ENCODE measurements around the gene RNPC3.
A peak's percentile ranks its signal among the peaks of the same experiment; 100 is the strongest.

Gene RNPC3, protein sequence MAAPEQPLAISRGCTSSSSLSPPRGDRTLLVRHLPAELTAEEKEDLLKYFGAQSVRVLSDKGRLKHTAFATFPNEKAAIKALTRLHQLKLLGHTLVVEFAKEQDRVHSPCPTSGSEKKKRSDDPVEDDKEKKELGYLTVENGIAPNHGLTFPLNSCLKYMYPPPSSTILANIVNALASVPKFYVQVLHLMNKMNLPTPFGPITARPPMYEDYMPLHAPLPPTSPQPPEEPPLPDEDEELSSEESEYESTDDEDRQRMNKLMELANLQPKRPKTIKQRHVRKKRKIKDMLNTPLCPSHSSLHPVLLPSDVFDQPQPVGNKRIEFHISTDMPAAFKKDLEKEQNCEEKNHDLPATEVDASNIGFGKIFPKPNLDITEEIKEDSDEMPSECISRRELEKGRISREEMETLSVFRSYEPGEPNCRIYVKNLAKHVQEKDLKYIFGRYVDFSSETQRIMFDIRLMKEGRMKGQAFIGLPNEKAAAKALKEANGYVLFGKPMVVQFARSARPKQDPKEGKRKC

DNA sequence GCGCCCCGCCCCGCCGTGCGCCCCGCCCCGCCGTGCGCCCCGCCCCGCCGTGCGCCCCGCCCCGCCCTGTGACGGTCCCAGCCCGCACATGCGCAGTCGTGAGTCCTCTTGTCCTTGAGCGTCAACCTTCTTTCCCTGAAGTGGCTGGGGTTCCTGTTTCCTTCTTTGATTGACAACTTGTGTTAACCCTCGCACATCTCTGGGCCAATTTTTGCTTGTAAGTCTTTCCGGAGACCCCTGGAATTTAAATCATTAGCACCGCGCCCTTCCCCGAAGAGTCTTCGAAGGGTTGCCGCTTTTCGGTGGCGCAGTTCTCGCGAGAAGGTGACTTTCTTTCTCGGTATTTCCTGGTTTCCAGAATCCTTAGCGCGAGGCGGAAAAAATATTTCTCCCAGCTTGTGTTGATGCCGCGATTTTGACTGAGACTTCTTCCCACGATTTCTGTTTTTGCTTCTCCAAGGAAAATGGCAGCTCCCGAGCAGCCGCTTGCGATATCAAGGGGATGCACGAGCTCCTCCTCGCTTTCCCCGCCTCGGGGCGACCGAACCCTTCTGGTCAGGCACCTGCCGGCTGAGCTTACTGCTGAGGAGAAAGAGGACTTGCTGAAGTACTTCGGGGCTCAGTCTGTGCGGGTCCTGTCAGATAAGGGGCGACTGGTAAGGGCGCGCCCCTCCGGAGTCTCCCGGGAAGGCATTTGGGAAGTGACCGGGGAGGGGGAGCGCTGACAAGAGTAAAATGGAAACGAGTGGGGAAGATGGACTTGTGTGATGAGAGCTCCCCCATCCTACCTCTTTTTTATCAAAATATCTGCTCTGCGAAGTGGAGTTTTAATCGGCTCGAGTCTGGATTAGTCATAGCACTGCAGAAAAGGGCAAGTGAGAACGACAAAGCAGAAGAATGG is at the start of gene RNPC3:
Gene RNPC3, plus strand, starts transcription at position 93 of the 901 bp plus-strand sequence. Its CDS starts 372 bp downstream, at position 465.
- DNase-seq (ENCODE audit: extremely low read depth in 1 of 2, low read depth in 1 of 2), result peak; percentile 63 to 66

DNA sequence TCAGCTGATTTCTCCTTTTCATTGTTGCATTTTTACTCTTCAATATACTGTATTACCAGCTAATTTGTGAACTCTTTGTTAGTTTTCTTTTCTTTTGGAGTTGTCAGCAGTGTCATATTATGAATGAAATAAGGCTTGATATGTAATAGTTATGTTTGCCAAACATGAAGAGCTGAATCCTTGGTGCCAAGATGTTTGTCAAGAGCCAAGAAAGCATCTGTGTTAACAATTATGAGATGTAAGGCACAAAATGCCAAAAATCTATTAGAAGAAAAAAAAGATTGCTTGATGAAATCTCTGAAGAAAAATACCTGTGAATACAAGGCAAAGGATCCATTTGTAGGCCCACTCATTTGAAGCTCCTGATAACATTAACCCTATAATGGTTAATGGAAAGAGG is 48.4 kb upstream of the RNPC3 start:
- DNase-seq (ENCODE audit: extremely low read depth in 1 of 2, low read depth in 1 of 2), result no peak

DNA sequence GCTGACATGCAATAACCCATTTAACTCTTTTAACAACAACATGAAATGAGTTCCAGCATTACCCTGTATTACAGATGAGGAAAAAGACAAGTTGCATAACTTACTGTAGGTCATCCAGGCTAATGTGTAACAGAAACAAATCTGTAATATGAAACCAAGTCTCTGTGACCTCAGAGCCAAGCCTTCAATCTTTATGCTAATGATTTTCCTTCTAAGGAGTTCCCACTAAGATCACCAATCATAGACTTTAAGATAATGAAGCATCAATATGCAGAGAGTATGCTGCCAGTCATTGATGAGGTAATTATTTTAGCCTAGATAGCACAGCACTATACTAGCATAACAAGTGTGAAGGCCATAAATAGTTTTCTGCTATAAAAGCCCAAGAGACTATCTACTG is 35.6 kb upstream of the RNPC3 start:
- no peak for DNase-seq (ENCODE audit: extremely low read depth in 1 of 2, low read depth in 1 of 2)

DNA sequence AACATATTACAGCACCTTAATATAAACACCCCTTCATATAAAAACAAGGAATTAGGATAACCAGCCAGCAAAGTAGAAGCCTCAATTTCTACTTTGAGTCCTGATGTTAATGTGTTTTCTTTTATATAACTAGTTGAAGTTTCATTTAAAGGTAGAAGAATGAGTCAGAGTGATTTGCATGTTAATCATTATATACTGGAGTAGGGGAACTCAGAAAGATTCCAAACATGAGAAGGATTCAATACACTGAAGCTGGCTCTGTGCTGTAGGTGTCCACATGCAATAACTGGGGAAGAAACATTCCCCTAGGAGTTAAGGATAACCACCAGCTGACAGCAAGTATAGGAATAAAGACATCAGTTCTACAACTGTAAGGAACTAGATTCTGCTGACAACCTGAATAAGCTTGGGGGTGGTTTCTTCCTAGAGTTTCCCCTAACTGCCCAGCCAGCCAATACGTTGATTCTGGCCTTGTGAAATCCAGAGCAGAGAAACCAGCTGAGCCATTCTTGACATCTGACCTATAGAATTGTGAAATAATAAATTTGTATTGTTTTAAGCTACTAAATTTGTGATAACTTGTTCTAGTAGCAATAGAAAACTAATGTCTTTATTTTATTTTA is 33.4 kb upstream of the RNPC3 start:
- no peak for DNase-seq (ENCODE audit: extremely low read depth in 1 of 2, low read depth in 1 of 2)

DNA sequence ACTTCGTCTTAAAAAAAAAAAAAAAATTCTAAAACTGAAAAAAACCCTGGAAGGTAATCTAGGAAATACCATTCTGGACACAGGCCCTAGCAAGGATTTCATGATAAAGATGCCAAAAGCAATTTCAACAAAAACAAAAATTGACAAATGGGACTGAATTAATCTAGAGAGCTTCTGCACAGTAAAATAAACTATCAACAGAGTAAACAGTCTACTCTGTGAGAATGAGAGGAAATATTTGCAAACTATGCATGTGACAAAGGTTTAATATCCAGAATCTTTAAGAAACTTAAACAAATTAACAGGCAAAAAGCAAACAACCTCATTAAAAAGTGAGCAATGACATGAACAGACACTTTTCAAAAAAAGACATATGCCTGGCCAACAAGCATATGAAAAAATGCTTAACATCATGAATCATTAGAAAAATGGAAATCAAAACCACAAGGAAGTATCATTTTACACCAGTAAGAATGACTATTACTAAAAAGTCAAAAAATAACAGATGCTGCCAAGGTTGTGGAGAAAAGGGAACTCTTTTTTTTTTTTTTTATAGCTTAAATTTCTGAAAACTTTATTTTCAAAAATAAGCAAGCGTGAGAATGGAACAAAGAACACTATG is 29.4 kb upstream of the RNPC3 start:
- DNase-seq (ENCODE audit: extremely low read depth in 1 of 2, low read depth in 1 of 2), result no peak

DNA sequence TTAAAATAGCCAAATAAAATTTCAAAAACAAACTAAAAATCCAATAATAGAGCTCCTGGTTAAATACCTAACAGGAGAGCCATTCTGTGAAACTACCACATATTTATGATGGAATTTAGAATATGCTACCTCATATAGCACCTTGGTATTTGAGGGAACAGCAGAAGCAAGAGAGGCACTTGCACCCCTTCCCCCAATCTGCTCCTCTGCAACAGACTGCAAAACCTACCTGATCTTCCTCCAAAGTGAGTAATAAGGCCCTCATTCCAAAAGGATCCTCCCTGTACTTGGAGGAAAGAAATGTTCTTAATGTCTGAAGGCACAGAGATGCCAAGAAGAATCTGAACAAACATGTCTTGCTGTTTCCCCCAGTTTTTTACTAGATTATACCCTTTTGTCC is 28.1 kb upstream of the RNPC3 start:
- no peak for DNase-seq (ENCODE audit: extremely low read depth in 1 of 2, low read depth in 1 of 2)

DNA sequence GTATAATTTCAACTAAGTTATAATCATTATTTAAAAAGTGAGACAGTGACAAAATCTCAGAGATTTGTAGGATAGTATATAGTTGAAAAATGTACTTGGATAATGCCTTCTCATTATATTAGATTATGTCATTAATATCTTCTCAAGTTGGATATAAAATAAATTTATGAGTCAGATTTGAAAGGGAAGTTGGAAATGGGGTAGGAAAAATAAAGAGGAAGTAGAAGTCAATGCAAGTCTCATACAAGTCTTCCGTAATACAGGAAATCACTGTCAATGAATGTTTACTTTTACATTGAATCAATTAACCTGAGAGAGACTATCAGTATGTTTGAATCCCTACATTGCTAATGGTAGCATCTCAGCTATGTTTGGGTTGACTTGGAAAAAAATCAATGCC is 16.2 kb upstream of the RNPC3 start:
- DNase-seq (ENCODE audit: extremely low read depth in 1 of 2, low read depth in 1 of 2), result no peak

DNA sequence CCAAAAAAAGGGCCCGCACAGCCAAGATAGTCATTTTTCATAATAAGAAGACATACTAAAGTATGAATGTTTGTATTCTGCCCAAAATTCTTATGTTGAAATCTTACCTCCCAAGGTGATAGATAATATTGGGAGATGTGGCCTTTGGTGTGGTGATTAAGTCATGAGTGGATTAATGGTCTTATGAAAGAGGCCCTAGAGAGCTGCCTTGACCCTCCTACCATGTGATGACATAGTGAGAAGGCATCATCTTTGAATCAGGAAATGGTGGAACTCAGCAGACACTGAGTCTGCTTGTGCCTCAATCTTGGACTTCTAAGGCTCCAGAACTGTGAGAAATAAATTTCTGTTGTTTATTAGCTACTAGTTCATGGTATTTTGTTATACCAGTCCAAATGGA is 11.8 kb upstream of the RNPC3 start:
- no peak for DNase-seq (ENCODE audit: extremely low read depth in 1 of 2, low read depth in 1 of 2)

DNA sequence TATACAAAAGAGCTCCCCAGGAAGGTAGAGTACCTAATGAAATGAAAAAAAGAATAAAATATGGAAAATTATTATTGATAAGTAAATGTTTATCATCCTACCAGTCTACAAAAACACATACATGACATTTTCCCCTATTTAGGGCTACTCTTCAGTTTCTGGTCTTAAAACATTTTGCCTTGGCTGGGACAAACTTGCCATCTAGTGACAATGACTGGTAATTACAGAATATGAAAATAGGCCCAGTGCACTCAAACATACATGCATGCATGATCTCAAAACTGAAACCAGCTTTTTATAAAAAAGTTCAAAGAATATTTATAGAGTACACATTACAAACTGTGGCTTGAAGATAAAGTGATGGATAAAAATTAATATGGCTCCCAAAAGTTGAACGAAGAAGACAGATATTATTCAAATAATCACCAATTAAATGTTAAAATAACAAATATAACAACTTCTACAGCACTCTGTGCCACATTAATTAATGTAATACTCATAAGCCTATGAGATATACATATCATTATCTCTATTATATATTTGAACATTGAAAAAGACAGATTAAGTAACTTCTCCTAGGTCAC is 10.5 kb upstream of the RNPC3 start:
- no peak for DNase-seq (ENCODE audit: extremely low read depth in 1 of 2, low read depth in 1 of 2)

DNA sequence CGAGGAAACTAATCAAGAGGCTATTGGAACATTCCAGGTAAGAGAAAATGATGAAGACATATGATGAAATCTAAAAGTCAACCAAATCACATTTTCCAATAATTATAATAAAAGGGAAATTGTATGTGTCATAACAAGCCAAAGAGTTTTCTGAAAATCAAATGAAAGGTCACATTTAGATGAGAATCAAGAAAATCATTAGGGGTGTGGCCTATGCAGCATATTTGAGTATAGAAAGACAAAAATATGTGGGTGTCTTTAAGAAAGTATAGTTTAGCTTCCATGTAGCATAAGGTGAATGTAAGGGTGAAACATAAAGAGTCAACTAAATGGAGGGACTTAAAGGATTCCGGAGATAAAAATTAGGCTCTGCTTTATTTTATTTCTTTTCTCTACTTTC is 9.2 kb upstream of the RNPC3 start:
- DNase-seq (ENCODE audit: extremely low read depth in 1 of 2, low read depth in 1 of 2), result no peak

DNA sequence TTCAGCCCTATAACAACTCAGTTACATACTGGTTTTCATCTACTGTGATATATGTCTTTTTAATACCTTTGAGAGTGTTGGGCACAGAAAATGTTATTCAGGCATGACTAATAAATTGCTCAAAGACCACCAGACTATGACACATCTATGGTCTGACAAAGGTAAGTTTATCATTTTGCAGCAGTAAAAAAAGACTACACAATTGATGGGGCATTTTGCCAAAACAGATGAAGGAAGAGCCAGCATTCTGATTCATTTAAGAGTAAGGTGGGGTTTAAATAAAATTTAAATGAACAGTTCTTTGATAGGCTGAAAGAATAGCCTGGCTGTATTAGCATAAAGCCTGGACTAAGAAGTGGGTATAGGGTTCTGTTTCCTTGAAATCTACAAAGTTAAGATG is 8.8 kb upstream of the RNPC3 start:
- DNase-seq (ENCODE audit: extremely low read depth in 1 of 2, low read depth in 1 of 2), result no peak

DNA sequence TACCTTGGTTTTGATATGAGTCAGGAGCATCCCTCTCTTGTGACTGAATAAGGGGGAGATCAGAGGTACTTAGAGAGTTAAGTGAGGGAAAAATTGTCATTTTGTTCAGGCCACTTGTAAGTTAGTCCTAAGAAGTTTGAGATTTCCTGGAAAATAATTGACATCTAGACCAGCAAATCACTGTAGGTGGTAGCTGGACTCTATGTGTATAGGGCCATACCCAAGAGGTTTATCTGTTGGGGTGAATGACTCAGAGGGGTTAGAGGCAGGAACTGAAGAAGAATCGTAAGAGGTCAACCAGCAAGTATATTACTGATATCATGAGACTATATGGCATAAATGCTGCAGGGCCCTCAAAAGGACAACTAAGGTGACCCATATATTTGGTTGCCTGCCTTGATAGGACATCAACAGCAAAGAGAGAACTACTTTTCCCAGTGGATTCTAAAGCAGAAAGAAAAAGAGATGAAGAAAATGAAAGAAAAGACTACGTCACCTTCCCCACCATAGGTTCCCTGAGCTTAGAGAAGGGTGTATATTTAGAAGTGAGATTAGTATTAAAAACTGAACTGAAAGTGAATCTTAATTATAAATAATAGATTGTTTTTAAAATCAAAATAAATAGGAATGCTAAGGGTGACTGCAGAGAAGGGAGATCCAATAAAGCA is 8.0 kb upstream of the RNPC3 start:
- DNase-seq (ENCODE audit: extremely low read depth in 1 of 2, low read depth in 1 of 2), result no peak

DNA sequence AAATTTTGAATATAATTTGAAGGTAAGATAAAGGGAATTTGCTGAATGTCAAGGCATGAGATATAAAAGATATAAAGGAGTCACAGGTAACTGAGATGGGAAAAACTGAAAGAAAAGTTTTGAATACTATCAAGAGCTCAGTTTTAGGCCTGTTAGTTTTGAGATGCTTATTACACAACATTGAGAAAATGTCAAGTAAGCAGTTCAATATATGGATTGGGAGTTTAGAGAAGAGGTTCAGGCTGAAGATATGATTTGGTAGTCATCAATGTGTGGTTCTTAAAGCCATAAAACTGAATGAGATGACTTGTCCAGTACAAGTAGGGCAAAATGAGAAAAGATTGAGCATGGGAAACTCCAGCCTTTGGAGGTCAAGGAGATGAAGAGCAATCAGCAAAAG is 4.7 kb upstream of the RNPC3 start:
- DNase-seq (ENCODE audit: extremely low read depth in 1 of 2, low read depth in 1 of 2), result no peak

DNA sequence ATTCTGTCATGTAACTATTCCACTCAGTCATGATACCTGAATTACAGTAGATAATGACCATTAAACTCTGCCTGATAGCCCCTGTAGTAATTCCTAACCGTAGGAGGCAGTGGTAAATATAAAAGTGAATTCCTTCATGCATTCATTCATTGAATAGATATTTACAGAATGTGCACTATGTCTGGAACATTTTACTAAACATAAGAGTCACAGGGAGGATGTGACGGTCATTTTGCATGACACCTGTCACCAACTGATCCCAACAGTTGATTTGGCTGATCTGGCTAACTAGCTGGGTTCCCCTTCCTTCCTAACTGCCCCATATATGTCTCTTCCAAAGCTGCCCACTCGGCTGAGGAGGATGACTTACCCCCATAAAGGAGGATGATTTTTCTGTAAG is 2.2 kb upstream of the RNPC3 start:
- no peak for DNase-seq (ENCODE audit: extremely low read depth in 1 of 2, low read depth in 1 of 2)

DNA sequence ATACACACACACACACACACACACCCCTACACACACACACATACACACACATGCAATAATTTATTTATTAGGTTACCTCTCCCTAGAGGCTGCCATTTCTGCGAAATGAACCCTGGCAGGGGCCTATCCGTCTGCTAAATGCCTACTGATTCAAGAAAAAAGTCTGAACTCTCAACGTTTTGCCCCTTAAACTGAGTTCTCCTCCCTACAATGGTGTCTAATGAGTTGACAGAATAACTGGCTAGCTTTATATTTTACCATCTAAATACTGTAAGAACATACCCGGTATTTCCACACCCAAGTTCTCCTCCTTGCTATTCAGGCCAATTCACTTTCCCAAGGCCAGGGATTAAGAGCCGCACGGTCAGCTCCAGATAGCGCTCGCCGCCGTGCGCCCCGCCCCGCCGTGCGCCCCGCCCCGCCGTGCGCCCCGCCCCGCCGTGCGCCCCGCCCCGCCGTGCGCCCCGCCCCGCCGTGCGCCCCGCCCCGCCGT is 339 bp upstream of the RNPC3 start:
- no peak for DNase-seq (ENCODE audit: extremely low read depth in 1 of 2, low read depth in 1 of 2)

DNA sequence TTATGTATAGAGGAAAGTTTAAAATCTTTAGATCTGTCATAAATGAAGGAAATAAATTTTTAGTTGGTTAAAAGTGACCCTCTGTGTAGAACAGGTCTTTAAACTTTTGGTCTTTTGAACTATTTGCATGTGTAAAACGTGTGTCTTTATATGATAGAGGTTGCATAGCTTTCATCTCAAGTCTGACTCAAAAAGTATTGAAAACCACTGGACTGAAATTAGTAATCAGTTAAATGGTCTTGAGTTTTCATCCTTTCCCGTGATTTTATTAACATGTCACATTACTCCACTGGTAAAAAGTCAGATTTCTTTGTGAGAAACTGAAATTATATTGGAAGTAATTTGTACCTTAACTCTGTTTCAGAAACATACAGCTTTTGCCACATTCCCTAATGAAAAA is 1.8 kb downstream of the RNPC3 start:
- DNase-seq (ENCODE audit: extremely low read depth in 1 of 2, low read depth in 1 of 2), result no peak

DNA sequence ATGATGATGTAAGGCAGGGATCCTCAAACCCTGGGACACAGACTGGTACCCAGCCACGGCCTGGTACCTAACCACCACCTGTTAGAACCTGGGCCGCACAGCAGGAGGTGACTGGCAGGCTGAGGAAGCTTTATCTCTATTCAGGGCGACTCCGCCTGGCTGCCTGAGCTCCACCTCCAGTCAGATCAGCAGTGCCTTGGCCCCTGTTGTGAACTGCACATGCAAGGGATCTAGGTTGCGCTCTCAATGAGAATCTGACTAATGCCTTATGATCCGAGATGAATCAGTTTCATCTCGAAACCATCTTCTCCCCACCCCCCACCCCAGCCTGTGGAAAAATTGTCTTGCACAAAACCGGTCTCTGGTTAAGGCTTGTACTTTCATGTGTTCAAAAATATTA is 4.2 kb downstream of the RNPC3 start:
- DNase-seq (ENCODE audit: extremely low read depth in 1 of 2, low read depth in 1 of 2), result peak; percentile 23 to 64

DNA sequence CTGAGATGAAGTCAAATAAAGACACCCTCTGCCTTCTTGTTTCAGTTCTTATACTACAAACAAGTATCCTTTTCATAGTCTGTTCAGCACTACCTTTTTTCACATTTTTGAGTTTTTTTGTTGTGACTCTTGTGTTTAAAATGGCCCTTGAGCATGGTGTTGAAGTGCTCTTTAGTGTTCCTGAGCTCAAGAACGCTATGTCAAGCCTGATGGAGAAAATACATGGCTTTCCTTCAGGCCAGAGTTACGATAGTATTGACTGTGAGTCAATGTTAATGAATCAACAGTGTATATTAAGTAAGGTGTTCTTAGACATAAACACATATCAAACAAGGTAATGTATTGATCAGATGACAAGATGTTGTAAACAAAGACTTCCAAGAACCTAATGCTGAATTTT is 12.7 kb downstream of the RNPC3 start:
- no peak for DNase-seq (ENCODE audit: extremely low read depth in 1 of 2, low read depth in 1 of 2)

DNA sequence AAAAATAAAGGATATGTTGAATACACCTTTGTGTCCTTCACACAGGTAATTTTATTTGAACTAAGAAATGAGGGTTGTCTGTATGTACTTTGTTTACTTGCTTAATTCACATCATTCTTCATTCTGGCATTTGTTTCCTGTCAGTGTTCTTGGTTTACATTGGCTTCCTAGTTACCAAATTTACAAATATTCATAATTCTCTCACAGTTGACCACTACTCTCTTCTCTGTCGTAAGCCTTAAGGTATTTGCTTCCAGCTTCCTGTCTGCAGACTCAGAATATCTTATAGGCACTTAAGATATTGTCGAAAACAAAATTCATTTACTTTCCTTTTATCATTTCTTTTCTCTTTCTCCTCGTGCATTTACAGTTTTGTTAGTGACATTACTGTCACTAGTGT is 15.9 kb downstream of the RNPC3 start:
- no peak for DNase-seq (ENCODE audit: extremely low read depth in 1 of 2, low read depth in 1 of 2)

DNA sequence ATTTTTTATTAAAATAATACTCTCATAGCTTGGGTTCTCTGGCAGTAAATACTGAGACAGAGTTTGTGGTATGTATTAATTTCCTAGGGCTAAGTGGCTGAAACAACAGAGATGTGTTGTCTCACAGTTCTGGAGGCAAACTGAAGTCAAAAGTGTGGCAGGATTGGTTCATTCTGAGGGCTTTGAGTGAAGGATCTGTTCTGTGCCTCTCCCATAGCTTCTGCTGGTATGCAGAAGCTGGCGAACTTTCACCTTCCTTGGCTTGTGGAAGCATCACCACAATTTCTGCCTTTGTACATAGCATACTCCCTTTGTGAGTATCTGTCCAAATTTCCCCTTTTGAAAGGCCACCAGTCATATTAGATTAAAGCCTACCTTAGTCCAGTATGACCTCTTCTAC is 21.0 kb downstream of the RNPC3 start:
- no peak for DNase-seq (ENCODE audit: extremely low read depth in 1 of 2, low read depth in 1 of 2)

All from stimulated activated CD8-positive, alpha-beta memory T cell treated with anti-CD3 and anti-CD28 coated beads, Interleukin-7, amount 100 ng/mL, for 48 hours (primary cell).